ENCODE measurements around the gene SHLD2.
"Not testable (repeated sequence)": the region's sequence is repeated elsewhere in the genome, so short reads cannot be mapped to it uniquely, and the experiment has no call there.

Gene SHLD2

GRCh38 chr10:87186016-87186415 lies 91.0 kb downstream of the SHLD2 start:
- not testable (repeated sequence) for DNase-seq (ENCODE audit: low read depth, low spot score); H3K4me3 ChIP-seq (ENCODE audit: low read length)

GRCh38 chr10:87187573-87187972 lies 92.6 kb downstream of the SHLD2 start:
- DNase-seq (ENCODE audit: low read depth, low spot score), result not testable (repeated sequence)

GRCh38 chr10:87191841-87192240 lies 96.8 kb downstream of the SHLD2 start:
- H3K4me3 ChIP-seq (ENCODE audit: low read length); DNase-seq (ENCODE audit: low read depth, low spot score): not testable (repeated sequence)

More at GRCh38 chr10:87187573-87187972, 92.6 kb downstream of the SHLD2 start:
- H3K4me3 ChIP-seq (ENCODE audit: low read length), result not testable (repeated sequence)

- DNase-seq (ENCODE audit: low read depth, low spot score); H3K4me3 ChIP-seq (ENCODE audit: low read length): not testable (repeated sequence)
Observed at GRCh38 chr10:87200924-87201323, 105.9 kb downstream of the SHLD2 start.

GRCh38 chr10:87204801-87205200 lies 109.8 kb downstream of the SHLD2 start:
- not testable (repeated sequence) for DNase-seq (ENCODE audit: low read depth, low spot score); H3K4me3 ChIP-seq (ENCODE audit: low read length)

- not testable (repeated sequence) for H3K4me3 ChIP-seq (ENCODE audit: low read length); DNase-seq (ENCODE audit: low read depth, low spot score)
Observed at GRCh38 chr10:87206922-87207321, 111.9 kb downstream of the SHLD2 start.

- not testable (repeated sequence) for H3K4me3 ChIP-seq (ENCODE audit: low read length); DNase-seq (ENCODE audit: low read depth, low spot score)
Observed at GRCh38 chr10:87210309-87210708, 115.3 kb downstream of the SHLD2 start.

GRCh38 chr10:87211848-87212247 lies 116.8 kb downstream of the SHLD2 start:
- H3K4me3 ChIP-seq (ENCODE audit: low read length); DNase-seq (ENCODE audit: low read depth, low spot score): not testable (repeated sequence)

GRCh38 chr10:87213150-87213765 lies 118.3 kb downstream of the SHLD2 start:
- DNase-seq (ENCODE audit: low read depth, low spot score); H3K4me3 ChIP-seq (ENCODE audit: low read length): not testable (repeated sequence)

- H3K4me3 ChIP-seq (ENCODE audit: low read length); DNase-seq (ENCODE audit: low read depth, low spot score): not testable (repeated sequence)
Observed at GRCh38 chr10:87213806-87214205, 118.8 kb downstream of the SHLD2 start.

GRCh38 chr10:87216120-87216519 lies 121.1 kb downstream of the SHLD2 start:
- DNase-seq (ENCODE audit: low read depth, low spot score); H3K4me3 ChIP-seq (ENCODE audit: low read length): not testable (repeated sequence)

GRCh38 chr10:87219370-87219769 lies 124.4 kb downstream of the SHLD2 start:
- not testable (repeated sequence) for DNase-seq (ENCODE audit: low read depth, low spot score); H3K4me3 ChIP-seq (ENCODE audit: low read length)

- not testable (repeated sequence) for DNase-seq (ENCODE audit: low read depth, low spot score); H3K4me3 ChIP-seq (ENCODE audit: low read length)
Observed at GRCh38 chr10:87222789-87223188, 127.8 kb downstream of the SHLD2 start.

GRCh38 chr10:87225148-87225547 lies 130.1 kb downstream of the SHLD2 start, which contains the start of gene NUTM2A:
TSS of gene NUTM2A (plus strand) at chr10:87225448. CDS start at chr10:87225831, 383 bp downstream.
- not testable (repeated sequence) for H3K4me3 ChIP-seq (ENCODE audit: low read length); DNase-seq (ENCODE audit: low read depth, low spot score)

- DNase-seq (ENCODE audit: low read depth, low spot score); H3K4me3 ChIP-seq (ENCODE audit: low read length): not testable (repeated sequence)
Observed at GRCh38 chr10:87228247-87228646, 133.2 kb downstream of the SHLD2 start.

GRCh38 chr10:87229211-87229610 lies 134.2 kb downstream of the SHLD2 start:
- DNase-seq (ENCODE audit: low read depth, low spot score); H3K4me3 ChIP-seq (ENCODE audit: low read length): not testable (repeated sequence)

GRCh38 chr10:87234854-87235253 lies 139.8 kb downstream of the SHLD2 start:
- H3K4me3 ChIP-seq (ENCODE audit: low read length); DNase-seq (ENCODE audit: low read depth, low spot score): not testable (repeated sequence)

- H3K4me3 ChIP-seq (ENCODE audit: low read length); DNase-seq (ENCODE audit: low read depth, low spot score): not testable (repeated sequence)
Observed at GRCh38 chr10:87237244-87237643, 142.2 kb downstream of the SHLD2 start.

GRCh38 chr10:87239346-87239808 lies 144.4 kb downstream of the SHLD2 start:
- DNase-seq (ENCODE audit: low read depth, low spot score); H3K4me3 ChIP-seq (ENCODE audit: low read length): not testable (repeated sequence)

Measured in Jurkat, Clone E6-1 (cell line).